ENCODE data around the gene MUC5B. TPM values are rescaled to one million over a fixed set of nuclear protein-coding genes. Genes with fewer than 3 reads are reported as not detected.

MUC5B gene
- total RNA-seq, 2 experiments from 2014 or later: not detected

- H3K27ac Mint-ChIP-seq: no peak overlapping the region
- POLR2A ChIA-PET: no interaction called here
- CTCF ChIA-PET: interaction anchor here (0.9 kb wide), 1 partner anchor 59 kb away, joined by 3 read pairs; no protein-coding TSS in a partner anchor
- peaks cover 9% of the 10 kb centered on the region for H3K9me3 Mint-ChIP-seq
- H3K4me1 Mint-ChIP-seq: no peaks in the 10 kb centered on the region
- H3K27me3 Mint-ChIP-seq: no peaks in the 10 kb centered on the region
- H3K36me3 Mint-ChIP-seq (ENCODE audit: low read depth): no peaks in the 10 kb centered on the region
- no peak for DNase-seq
- no peak overlapping the region for H3K4me3 Mint-ChIP-seq
Observed at GRCh38 chr11:1253103-1253485, 30.2 kb downstream of the MUC5B start.

- H3K4me1 Mint-ChIP-seq: no peaks in the 10 kb centered on the region
- no peaks in the 10 kb centered on the region for H3K27me3 Mint-ChIP-seq
- H3K9me3 Mint-ChIP-seq: peaks cover 9% of the 10 kb centered on the region
- ChIA-PET CTCF (no interaction called here), POLR2A (no interaction called here)
- DNase-seq: no peak
- H3K36me3 Mint-ChIP-seq (ENCODE audit: low read depth): no peaks in the 10 kb centered on the region
- H3K4me3 Mint-ChIP-seq: no peak overlapping the region
- no peak overlapping the region for H3K27ac Mint-ChIP-seq
Observed at GRCh38 chr11:1254086-1254648, 31.3 kb downstream of the MUC5B start.

DNA sequence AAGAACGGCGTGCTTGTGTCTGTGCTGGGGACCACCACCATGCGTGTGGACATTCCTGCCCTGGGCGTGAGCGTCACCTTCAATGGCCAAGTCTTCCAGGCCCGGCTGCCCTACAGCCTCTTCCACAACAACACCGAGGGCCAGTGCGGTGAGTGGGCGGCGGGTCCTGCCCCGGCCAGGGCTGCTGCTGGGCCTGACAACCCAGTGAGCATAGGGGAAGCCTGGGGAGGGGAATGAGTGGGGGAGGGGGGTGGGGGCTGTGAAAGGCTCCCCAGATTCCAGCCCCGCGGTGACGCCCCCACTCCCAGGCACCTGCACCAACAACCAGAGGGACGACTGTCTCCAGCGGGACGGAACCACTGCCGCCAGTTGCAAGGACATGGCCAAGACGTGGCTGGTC, 31.9 kb downstream of the MUC5B start:
- ChIA-PET POLR2A (no interaction called here), CTCF (no interaction called here)
- H3K36me3 Mint-ChIP-seq (ENCODE audit: low read depth): no peaks in the 10 kb centered on the region
- H3K27me3 Mint-ChIP-seq: no peaks in the 10 kb centered on the region
- peaks cover 9% of the 10 kb centered on the region for H3K9me3 Mint-ChIP-seq
- no peak for DNase-seq
- no peaks in the 10 kb centered on the region for H3K4me1 Mint-ChIP-seq
- no peak overlapping the region for H3K4me3 Mint-ChIP-seq
- no peak overlapping the region for H3K27ac Mint-ChIP-seq

- no peak overlapping the region for H3K27ac Mint-ChIP-seq
- ChIA-PET CTCF (no interaction called here), POLR2A (no interaction called here)
Observed at GRCh38 chr11:1255151-1255550, 32.3 kb downstream of the MUC5B start.

DNA sequence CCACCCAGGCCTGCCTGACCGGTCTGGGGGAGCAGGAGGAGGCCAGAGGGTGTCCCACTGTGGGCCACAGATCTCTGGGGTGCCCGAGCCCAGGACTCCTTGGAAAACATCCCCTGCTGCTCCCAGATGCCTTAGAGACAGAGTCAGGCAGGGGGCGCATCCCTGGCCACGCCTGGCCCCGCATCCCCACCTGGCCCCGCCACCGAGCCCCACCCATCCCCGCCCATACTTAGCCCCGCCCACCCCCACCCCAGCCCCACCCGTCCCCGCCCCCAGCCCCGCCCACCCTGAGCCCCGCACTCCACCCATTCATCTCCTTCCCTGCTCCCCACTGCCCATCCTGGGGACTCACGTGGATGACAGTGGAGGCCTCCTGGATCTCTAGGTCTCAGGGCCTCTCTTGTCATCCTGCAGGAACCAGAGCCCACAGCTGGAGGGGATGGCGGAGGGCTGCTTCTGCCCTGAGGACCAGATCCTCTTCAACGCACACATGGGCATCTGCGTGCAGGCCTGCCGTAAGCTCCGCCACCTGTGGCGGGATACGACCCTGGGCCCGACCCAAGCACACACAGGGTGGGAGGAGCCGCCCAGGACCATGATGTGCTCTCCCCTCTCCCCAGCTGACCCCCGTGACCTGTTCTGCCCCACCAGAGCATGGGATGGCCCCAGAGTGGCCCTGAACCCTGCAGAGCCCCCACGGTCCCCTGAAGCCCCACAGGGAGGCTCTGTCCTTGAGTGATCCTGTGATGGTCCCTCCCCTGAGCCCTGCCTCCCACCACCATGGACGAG, 33.6 kb downstream of the MUC5B start:
- Mint-ChIP-seq H3K27ac (no peak overlapping the region), H3K9me3 (peaks cover 3% of the 10 kb centered on the region), H3K36me3 (ENCODE audit: low read depth) (no peaks in the 10 kb centered on the region), H3K4me3 (no peak overlapping the region), H3K27me3 (no peaks in the 10 kb centered on the region), H3K4me1 (no peaks in the 10 kb centered on the region)
- no peak for DNase-seq
- POLR2A ChIA-PET: no interaction called here
- CTCF ChIA-PET: no interaction called here

More at GRCh38 chr11:1255151-1255550, 32.3 kb downstream of the MUC5B start:
- peaks cover 9% of the 10 kb centered on the region for H3K9me3 Mint-ChIP-seq
- DNase-seq: no peak
- H3K4me1 Mint-ChIP-seq: no peaks in the 10 kb centered on the region
- no peaks in the 10 kb centered on the region for H3K27me3 Mint-ChIP-seq
- H3K4me3 Mint-ChIP-seq: no peak overlapping the region
- H3K36me3 Mint-ChIP-seq (ENCODE audit: low read depth): no peaks in the 10 kb centered on the region

DNA sequence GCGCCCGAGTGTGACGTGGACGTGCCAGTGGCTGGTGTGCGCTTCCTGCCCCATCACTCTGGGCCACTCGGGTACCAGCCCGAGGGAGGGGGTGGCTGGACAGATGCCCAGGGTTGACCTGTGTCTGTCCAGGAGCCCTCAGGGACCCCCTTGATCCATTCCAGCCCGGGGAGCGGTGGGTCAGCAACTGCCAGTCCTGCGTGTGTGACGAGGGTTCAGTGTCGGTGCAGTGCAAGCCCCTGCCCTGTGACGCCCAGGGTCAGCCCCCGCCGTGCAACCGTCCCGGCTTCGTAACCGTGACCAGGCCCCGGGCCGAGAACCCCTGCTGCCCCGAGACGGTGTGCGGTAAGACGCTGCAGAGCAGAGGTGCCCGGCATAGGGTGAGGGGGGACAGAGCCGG, 34.5 kb downstream of the MUC5B start:
- no peak overlapping the region for H3K4me3 Mint-ChIP-seq
- H3K9me3 Mint-ChIP-seq: no peaks in the 10 kb centered on the region
- ChIA-PET POLR2A (no interaction called here), CTCF (no interaction called here)
- no peaks in the 10 kb centered on the region for H3K36me3 Mint-ChIP-seq (ENCODE audit: low read depth)
- no peaks in the 10 kb centered on the region for H3K27me3 Mint-ChIP-seq
- no peak overlapping the region for H3K27ac Mint-ChIP-seq
- H3K4me1 Mint-ChIP-seq: peaks cover 2% of the 10 kb centered on the region
- DNase-seq: no peak

GRCh38 chr11:1257916-1258315, 35.0 kb downstream of the MUC5B start:
- ChIA-PET POLR2A (no interaction called here), CTCF (no interaction called here)
- Mint-ChIP-seq H3K36me3 (ENCODE audit: low read depth) (no peaks in the 10 kb centered on the region), H3K4me1 (peaks cover 6% of the 10 kb centered on the region), H3K27me3 (no peaks in the 10 kb centered on the region), H3K4me3 (no peak overlapping the region), H3K27ac (no peak overlapping the region), H3K9me3 (no peaks in the 10 kb centered on the region)
- no peak for DNase-seq

DNA sequence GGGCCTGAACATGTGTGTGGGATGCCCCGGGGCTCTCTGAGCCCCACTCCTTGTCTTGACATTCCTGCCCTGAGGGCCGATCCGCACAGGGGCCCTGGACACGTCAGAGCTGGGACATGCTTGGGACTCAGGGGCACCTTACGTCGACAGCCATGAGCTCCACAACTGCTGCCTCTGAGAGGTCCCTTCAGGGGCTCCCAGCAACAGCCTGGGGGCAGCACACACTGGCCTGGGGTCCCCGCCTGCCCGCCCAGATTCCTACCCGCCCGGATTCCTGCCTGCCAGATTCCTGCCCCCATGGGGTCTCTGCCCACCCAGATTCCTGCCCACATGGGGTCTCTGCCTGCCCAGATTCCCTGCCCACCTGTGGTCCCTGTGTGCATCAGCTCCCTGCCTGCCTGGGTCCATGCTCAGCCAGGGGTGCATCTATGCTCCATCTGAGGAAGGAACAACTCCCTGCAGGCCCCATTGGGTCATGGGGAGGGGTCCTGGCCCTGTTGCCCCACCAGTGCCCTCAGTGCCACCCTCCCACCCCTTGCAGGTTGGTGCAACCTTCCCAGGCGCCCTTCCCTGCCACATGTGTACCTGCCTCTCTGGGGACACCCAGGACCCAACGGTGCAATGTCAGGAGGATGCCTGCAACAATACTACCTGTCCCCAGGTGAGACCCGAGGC, 35.7 kb downstream of the MUC5B start:
- Mint-ChIP-seq H3K9me3 (no peaks in the 10 kb centered on the region), H3K4me3 (no peak overlapping the region), H3K36me3 (ENCODE audit: low read depth) (no peaks in the 10 kb centered on the region), H3K27ac (no peak overlapping the region), H3K4me1 (peaks cover 11% of the 10 kb centered on the region), H3K27me3 (no peaks in the 10 kb centered on the region)
- ChIA-PET POLR2A (no interaction called here), CTCF (interaction anchor here (0.6 kb wide), 1 partner anchor 333 kb away, joined by 4 read pairs; no protein-coding TSS in a partner anchor)
- DNase-seq: no peak

GRCh38 chr11:1259076-1259461, 36.2 kb downstream of the MUC5B start:
- ChIA-PET CTCF (interaction anchor here (0.6 kb wide), 1 partner anchor 332 kb away, joined by 4 read pairs; no protein-coding TSS in a partner anchor), POLR2A (no interaction called here)
- Mint-ChIP-seq H3K36me3 (ENCODE audit: low read depth) (no peaks in the 10 kb centered on the region), H3K4me3 (no peak overlapping the region), H3K27ac (no peak overlapping the region), H3K27me3 (no peaks in the 10 kb centered on the region), H3K4me1 (peaks cover 12% of the 10 kb centered on the region), H3K9me3 (no peaks in the 10 kb centered on the region)
- DNase-seq: no peak

- ChIA-PET CTCF (interaction anchor here (0.6 kb wide), 1 partner anchor 332 kb away, joined by 4 read pairs; no protein-coding TSS in a partner anchor), POLR2A (no interaction called here)
- no peaks in the 10 kb centered on the region for H3K27me3 Mint-ChIP-seq
- no peak overlapping the region for H3K27ac Mint-ChIP-seq
- peaks cover 17% of the 10 kb centered on the region for H3K4me1 Mint-ChIP-seq
- DNase-seq: no peak
- peaks cover 3% of the 10 kb centered on the region for H3K9me3 Mint-ChIP-seq
- H3K4me3 Mint-ChIP-seq: no peak overlapping the region
- H3K36me3 Mint-ChIP-seq (ENCODE audit: low read depth): peaks cover 3% of the 10 kb centered on the region
Observed at GRCh38 chr11:1259561-1259960, 36.7 kb downstream of the MUC5B start.

GRCh38 chr11:1260023-1260501, 37.2 kb downstream of the MUC5B start:
- Mint-ChIP-seq H3K27me3 (no peaks in the 10 kb centered on the region), H3K27ac (no peak overlapping the region), H3K9me3 (peaks cover 7% of the 10 kb centered on the region), H3K36me3 (ENCODE audit: low read depth) (peaks cover 4% of the 10 kb centered on the region), H3K4me3 (no peak overlapping the region), H3K4me1 (peaks cover 18% of the 10 kb centered on the region)
- CTCF ChIA-PET: no interaction called here
- POLR2A ChIA-PET: no interaction called here
- DNase-seq: peak; percentile 25

GRCh38 chr11:1260620-1261019, 37.8 kb downstream of the MUC5B start:
- Mint-ChIP-seq H3K4me1 (peaks cover 18% of the 10 kb centered on the region), H3K4me3 (no peak overlapping the region), H3K9me3 (peaks cover 7% of the 10 kb centered on the region), H3K27me3 (no peaks in the 10 kb centered on the region), H3K27ac (no peak overlapping the region), H3K36me3 (ENCODE audit: low read depth) (peaks cover 4% of the 10 kb centered on the region)
- POLR2A ChIA-PET: no interaction called here
- CTCF ChIA-PET: no interaction called here
- no peak for DNase-seq
